Peyer's patch (tissue), 4 donors: ENCODE results near the gene CD59.

ENCODE experiments used
- CTCF ChIP-seq, 6 experiments: fragments of 450-650 bp in 4 of 6; fragments of 200-600 bp in 2 of 6; sonication (generic) in 1 of 6; IDR thresholded peaks; one replicate each; pipeline ENCODE4 v1.5.1; 2017 to 2019; ENCODE audit warnings: antibody characterized with exemption in 6 of 6, mild to moderate bottlenecking in 3 of 6, moderate library complexity in 1 of 6
- POLR2A ChIP-seq, 2 donors: fragments of 450-650 bp; IDR thresholded peaks; one replicate each; pipeline ENCODE4 v1.5.1; 2017; ENCODE audit warnings: antibody characterized with exemption in 2 of 2, mild to moderate bottlenecking in 2 of 2, moderate library complexity in 2 of 2

GRCh38 chr11:33730716-33731115 is 5.5 kb downstream of the CD59 start:
- no peak for TF ChIP-seq CTCF (IDR thresholded peaks at IDR 0.05)
- no peak for TF ChIP-seq POLR2A (IDR thresholded peaks at IDR 0.05)
